COLO668 (cell line): ENCODE data around the gene RBM46.

Experiments
- DNase-seq: peaks from one replicate; lab custom pipeline; 2025; ENCODE audit not compliant: unreplicated experiment; lab: John Stamatoyannopoulos, UW

RBM46 gene, protein sequence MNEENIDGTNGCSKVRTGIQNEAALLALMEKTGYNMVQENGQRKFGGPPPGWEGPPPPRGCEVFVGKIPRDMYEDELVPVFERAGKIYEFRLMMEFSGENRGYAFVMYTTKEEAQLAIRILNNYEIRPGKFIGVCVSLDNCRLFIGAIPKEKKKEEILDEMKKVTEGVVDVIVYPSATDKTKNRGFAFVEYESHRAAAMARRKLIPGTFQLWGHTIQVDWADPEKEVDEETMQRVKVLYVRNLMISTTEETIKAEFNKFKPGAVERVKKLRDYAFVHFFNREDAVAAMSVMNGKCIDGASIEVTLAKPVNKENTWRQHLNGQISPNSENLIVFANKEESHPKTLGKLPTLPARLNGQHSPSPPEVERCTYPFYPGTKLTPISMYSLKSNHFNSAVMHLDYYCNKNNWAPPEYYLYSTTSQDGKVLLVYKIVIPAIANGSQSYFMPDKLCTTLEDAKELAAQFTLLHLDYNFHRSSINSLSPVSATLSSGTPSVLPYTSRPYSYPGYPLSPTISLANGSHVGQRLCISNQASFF

DNA sequence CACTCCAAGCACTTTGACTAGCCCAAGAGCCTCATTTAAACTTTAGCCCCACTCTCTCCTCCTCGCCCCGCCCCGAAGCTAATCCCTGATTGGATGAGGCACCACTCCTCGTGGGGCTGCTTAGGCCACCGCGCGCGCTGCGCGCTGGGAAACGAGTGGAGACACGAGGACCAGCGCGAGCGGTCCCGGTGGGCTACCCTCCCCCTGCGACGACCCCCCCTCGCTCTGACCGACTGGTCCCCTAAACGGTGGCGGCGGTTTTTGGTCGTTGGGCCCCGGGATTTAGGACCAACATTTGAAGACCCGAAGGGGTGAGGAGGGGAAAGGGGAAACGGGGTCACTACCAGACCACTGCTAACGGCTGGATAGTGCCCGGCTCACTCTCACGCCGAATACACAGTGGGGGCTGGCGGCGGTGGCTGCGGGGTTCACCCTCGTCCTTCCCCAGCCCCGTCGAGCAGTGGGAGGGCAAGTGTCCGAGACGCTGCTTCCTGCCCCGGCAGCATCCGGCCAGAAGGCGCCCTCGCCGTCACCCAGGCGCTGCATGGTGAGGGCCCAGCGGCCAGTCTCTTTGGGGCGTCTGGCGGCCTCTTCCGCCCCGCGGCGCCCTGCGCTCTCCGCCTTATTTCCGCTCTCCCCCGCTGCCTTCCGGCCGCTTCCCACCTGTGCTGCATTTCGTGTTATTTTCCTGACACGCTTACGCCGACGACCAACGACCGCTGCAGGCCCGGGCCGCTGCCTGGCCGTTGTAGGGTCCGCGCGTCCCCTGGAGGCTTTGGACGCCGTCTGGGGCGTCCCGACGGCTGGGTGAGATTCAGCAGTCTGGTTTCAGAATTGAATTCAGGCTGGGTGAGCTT is at the start of gene RBM46:
Gene RBM46 (plus strand): TSS at position 147 of the 857 bp plus-strand sequence. CDS start 15,481 bp downstream, outside the sequence.
- DNase-seq, result no peak

DNA sequence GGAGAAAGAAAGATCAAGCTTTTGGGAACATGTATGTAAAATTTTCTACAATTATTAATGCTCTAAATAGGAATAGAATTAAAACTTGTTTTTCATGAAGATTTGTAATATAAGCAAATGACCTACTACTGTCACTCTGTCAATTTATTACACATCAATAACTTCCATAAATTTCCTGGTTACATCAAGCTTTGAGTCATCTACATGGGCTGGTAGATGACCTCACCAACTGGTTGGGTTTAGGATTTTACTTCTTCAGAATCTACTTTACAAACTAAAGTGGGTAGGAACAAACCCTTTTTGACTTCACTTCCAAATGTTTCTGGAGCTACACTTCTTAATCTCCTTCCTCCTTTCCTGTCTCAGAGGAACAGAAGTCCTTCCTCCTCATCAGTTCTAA is 49.3 kb upstream of the RBM46 start:
- DNase-seq, result no peak

DNA sequence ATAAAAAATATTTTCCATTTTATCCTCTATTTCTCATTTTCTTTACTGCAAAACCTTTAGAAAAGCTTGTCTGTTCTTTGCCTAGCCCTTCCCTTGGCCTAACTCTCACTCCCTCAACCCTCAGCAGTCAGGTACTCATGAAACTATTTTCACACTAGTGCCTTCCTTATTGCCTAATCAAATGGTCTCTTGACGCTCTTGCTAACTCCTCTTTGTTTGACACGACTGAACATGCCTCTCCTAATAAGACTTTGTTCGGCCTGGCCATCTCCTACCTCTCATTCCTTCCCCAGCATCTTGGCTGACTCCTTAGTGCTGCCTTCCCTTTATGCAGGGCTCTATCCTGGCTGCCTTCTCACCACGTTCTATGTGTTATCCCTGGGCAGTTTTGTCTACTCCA is 48.4 kb upstream of the RBM46 start:
- no peak for DNase-seq

DNA sequence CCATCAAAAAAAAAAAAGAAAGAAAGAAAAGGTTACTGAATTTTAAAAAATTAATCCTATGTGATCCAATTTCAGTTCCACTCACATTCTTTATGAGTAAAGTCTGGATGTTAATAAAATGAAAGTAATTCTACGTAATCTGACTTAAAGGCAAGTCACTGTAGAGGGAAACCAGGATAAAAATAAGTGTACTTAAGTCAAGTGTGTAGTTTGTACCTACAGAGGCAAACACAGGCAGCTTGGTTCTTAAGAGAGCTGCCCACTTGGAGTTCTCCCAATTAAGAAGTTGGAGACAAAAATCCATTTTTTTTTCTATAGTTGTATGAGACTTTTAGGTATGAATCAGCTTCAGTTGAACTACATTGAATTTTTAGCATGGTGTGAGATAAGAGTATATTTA is 44.3 kb upstream of the RBM46 start:
- DNase-seq, result no peak

DNA sequence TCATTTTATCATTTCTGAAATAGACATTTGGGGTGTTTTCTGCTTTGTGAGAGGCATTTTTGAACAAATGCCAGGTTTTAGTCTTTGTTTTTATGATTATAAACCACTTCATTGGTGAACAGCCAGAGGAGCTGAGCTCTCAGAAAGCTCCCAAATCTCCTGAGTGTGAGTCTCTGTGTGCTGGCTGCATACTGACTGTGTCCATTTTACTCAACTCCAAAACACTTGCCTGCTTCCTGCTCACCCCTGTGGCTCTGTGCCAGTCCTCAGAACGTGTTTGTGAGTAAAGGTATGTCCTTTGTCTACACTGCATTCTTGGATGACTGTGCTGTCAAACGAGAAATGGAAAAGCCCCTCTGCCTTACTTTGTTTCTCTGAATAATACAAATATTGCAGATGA is 42.6 kb upstream of the RBM46 start:
- DNase-seq, result no peak

DNA sequence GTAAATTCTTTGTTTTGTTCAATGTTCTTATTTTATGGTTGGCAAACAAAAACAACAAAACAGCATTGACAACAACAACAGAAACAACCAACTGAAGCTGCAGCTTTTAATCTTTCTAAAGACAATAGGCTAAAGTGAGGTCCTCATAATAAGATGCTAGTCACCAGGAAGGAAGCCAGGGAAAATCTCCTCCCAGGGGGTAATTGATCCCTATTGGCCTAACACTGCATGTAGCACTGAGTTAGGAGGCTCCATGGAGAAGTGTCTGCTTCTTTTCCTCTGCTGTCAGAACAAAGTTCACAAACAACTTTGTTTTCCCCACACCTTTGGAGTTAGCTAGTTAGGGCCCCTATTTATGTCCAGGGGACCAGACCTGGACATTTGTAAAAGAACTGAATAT is 42.0 kb upstream of the RBM46 start:
- DNase-seq, result no peak

DNA sequence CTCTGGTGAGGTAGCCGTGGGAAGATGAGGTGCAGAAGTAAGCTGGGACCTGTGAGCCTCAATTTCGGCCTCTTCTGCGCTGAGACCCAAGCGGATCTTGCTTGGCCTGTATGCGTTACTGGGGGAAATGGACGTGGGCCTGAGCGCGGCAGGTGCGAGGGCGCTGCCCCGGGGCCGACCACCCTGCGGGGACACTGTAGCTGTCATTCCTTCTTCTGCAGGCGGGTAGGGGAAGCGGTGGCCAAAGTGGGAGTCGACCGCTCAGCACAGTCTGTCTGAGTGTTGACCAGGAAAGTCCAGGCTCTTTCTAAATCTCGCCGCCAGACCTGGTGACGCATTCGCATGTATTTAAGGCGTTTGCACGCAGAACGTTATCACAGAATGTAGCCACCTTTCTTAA is 40.6 kb upstream of the RBM46 start:
- DNase-seq, result no peak

DNA sequence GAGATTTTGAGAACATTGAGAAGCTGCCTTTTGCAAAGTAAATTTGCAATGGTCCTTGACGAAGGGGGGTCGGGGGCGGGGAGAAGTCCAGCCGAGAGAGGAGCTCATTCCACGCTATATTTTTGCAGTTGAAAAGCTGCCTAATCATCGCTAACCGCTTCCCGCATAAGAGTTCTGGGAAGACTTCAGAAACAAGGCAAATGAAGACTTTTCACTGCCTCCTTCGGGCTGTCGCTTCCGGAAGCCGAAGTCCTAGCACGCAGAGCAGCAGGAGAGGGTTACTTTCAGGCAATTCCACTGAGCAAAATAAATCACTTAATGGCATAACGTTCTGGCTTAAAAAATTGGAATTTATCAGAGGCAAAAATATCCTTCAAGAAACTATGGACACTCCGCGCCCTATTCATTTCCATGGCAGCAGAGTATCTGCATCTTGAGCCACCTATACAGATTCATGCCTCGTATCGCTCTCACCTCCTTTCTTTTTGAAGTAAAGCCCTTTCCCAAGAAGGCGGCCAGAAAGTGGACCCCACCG is 39.9 kb upstream of the RBM46 start:
- DNase-seq, result no peak

DNA sequence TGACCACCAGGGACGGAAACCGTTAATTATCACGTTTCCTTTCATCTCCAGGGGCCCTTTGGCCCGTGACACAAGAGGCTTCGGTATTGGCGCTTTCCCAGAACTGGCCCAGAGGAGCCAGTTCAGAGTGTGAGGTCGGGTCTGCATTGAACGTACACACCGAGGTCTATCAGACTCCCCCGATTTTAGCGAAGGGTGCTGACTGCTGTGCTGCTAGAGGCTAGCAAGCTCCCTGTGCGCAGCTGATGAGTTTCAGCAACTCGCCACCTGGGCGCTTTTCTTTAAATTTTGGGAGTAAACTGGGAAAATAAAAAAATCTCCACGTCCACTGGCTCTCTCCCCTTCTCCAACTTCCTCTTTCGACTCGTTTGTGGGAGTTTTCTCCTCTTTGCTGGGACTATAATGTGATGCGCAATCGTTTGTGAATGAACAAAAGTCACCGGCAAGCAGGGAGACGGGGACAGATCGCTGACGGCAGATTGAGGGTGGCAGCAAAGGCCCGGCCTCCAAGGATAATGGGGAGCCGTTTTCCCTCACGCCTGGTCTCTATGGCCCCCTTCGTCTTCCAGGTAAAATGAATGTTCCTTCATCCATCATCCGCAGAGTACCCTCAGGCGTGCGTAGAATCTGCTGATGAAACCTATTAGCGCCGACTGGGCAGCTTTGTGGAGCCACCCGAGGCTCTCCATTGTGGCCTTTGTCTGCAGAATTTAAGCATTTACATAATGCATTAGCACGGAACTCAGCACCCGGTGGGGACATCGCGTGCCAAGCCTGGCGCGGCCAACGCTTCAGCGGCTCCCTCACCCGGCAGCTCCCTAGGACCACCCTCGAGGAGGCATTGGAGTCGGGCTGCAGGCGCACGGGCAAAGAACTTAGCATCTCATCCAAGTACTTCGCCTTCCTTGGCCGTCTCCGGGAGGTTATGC is 38.9 kb upstream of the RBM46 start:
- DNase-seq, result peak; percentile 26

DNA sequence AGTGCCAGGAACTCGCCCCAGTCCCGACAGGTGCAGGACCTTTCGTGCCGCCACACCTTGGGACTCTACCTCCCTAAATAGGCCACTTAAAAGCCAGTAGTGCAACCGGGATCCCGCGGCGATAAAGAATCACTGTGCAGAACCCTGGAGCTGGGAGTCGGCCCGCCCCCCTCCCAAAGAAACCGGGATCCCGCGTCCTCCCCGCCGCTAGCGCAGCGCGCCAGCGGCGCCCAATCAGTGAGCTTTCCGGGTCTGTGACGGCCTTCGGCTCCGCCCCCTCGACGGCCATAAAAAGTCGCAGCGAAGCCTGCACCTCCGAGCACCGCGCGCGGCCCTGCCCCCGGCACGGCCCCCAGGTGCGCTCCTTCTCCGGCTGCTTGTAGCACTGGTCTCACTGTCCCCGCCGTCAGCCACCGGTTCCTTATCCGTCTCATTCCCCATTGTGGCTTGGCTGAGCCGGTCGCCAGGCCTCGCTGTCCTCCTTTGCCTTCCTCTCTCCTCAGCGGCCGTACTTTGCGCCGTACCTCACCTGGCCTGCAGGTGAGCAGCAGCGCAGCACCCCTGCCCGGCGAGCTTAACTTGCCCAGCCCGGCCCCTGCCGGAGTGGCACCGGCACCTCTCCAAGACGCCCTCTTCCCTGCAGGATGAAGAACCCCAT is 37.3 kb upstream of the RBM46 start, which contains the start of gene LRAT:
Gene LRAT (plus strand): TSS at position 318 of the 658 bp plus-strand sequence. CDS start 327 bp downstream, at position 645.
- peak; percentile 82 for DNase-seq

DNA sequence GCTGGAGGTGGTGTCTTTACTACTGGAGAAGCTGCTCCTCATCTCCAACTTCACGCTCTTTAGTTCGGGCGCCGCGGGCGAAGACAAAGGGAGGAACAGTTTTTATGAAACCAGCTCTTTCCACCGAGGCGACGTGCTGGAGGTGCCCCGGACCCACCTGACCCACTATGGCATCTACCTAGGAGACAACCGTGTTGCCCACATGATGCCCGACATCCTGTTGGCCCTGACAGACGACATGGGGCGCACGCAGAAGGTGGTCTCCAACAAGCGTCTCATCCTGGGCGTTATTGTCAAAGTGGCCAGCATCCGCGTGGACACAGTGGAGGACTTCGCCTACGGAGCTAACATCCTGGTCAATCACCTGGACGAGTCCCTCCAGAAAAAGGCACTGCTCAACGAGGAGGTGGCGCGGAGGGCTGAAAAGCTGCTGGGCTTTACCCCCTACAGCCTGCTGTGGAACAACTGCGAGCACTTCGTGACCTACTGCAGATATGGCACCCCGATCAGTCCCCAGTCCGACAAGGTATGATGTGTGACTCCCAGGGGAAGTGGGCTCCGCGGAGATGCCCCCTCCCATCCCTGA is 36.6 kb upstream of the RBM46 start:
- no peak for DNase-seq

DNA sequence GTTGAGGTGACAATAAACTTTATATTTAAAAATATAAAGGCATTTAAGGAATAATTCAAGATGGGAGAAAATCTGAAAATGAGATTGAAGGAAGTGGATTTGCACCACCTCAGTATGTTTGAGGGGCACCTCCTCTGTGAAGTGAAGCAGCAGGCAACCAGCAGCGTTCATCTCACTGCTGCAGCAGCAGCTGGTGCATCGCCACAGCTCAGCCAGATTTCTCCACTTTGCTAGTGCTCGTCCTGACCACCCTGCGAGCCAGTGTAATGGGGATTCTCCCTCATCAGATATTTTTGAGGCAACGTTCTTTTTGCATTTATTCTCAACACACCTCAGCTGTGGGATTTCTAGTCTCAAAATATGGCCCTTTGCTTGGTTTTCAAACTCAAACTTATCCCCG is 23.4 kb upstream of the RBM46 start:
- no peak for DNase-seq

DNA sequence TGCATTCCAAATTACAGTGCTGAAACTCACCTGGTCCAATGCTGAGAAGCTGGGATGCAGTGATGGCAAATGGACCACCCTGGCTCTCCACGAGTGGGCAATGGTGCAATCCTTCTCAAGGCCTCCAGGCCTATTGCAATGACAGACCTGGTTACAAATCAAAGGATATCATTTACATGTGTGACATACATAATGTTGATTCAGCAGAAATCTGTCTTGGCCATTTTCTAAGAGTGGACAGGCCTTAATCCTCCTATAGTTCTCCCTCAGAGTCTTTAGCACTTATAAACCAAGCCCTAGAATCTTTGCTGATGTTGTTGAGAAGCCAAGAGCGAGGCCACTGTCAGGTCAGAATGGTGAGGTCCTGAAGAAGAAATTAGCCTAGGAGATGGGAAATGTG is 20.2 kb upstream of the RBM46 start:
- no peak for DNase-seq

DNA sequence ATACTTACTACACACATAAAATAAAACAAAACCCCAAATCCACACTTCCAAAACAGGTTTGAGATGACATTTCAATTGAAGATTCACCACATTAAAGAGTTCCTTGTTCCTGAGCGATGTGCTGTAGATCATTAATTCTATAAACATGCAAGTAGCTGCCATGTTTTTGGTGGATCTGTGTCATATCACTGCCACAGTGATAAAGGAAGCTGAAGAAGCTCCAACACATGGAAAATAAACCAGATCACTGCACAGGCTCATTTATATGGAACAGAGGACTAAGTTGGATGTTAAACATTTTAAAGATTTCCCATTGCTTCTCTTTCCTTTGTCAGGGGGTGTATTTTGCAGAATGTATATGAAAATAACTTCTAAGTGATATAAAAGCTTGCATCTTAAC is 2.8 kb upstream of the RBM46 start:
- DNase-seq, result no peak

DNA sequence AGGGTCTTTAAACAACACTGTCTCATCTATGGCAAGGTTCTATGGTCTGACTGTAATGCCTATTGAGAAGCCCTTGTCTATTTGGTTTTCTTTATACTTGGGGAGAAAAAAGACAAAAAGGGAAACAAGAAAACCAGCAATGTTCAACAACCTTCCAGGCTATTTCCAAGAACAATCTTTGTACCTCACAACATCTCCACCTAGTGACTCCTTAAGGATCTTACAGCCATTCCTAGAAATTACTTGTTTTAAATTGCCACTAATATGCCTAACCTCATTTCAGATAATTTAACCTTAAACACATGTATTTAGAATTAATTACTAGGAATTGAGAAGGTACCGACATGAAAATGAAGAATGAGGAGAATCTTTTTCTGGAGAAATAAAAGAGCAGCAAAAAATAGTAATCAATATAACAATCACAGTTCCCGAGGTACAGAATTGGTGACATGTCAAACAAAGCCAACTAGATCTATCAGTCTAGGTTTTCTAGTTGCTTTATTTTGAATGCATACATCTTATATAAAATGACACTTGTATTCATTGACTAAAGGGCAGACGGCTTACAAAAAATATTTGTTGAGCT is 1.6 kb upstream of the RBM46 start:
- DNase-seq, result no peak

DNA sequence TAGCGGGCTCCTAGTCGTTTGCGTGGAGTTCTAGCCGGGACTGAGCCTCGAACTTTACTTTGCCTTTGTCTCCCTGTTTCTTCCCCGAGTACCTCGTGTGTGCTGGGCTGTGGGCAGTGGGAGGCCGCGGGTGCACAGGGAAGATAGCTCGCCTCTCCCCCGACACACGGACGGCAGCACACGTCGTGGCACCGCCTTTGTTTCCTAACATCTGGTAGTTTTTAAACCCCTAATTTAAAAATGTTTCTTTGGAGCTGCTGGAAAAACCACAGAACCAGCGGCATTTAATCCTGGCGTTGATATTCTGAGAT is 866 bp downstream of the RBM46 start:
- no peak for DNase-seq

DNA sequence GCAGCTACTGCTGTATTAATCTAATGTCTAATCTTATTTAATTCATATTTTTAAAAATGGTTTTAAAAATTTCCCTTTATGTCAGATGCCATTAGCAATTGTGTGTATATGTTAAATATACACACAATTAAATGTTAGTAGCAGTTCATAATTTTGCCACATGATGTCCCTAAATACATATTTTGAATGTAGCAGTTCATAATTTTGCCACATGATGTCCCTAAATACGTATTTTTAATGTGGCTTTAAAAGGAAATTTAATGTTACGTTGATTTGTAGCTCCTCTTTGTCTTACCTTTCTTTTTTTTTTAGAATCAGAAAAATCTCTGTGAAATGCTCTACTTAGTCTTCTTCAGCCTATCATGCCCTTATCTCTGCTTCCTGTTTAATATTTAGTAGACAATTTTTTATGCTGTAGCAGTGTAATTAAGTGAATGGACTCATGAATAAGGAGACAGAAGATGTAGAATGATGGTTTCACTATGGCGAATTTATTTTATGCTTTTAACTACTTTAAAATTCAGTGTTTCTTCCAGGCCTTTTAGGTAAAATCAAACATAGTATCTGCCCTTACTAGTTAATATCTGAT is 26.1 kb downstream of the RBM46 start:
- no peak for DNase-seq

DNA sequence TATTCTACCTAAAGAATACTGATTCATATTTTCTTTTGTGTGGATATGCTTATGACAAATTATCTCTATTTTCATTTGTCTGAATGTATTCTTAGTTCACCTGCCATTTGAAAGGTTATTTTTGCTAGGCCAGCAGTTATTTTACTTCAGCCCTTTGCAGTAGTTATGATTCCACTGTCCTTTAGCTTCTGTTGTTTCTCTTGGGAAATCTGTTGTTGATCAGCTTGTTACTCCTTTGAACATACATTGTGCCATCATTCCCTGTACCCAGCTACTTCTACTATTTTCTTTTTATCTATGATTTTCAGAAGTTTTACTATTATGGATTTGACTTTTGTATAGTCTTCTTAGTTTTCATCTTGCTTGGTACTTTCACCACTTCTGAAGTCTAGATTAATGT is 37.2 kb downstream of the RBM46 start:
- no peak for DNase-seq

DNA sequence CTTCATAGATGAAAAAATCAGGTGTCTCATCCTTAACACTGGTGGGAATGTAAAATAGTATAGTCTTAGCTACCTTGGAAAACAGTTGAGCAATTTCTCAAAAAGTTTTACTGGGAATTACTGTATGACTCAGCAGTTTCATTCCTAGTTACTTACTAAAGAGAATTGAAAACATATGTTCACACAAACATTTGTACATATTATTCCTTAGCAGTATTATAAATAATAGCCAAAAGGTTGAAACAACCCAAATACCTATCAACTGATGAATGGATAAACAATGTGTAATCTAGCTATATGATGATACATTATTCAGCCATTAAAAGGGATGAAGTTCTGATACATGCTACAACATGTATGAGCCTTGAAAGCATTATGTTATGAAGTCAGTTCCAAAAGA is 41.7 kb downstream of the RBM46 start:
- DNase-seq, result no peak
